ENCODE results near the gene CLECL1.

The CLECL1 gene

GRCh38 chr12:9721394-9722092, 11.4 kb downstream of the CLECL1 start:
- Histone ChIP-seq H3K4me3 (ENCODE audit: low read length) (peak overlapping the region; percentile 13; the same call in 1 of the 2 replicates), H3K27me3 (replicated peaks; ENCODE audit: insufficient read depth, low read length) (no peaks in the 10 kb centered on the region), H3K27ac (ENCODE audit: low read length) (peak overlapping the region; percentile 72), H3K36me3 (replicated peaks; ENCODE audit: insufficient read depth, low read length) (no peaks in the 10 kb centered on the region), H3K79me2 (ENCODE audit: low read length) (no peaks in the 10 kb centered on the region), H3K9me2 (replicated peaks; ENCODE audit: insufficient read depth, low read length) (no peaks in the 10 kb centered on the region), H3K4me1 (ENCODE audit: low read length) (peaks cover 57% of the 10 kb centered on the region), H2AFZ (ENCODE audit: low read length) (0 out of 2 replicates have a peak overlapping the region, but pooled peaks have one; percentile 2), H3K4me2 (ENCODE audit: low read depth, low read length) (peak overlapping the region; percentile 67), H3F3A (ENCODE audit: insufficient read depth, low read length) (peaks cover 18% of the 10 kb centered on the region), H3K9me3 (replicated peaks; ENCODE audit: insufficient read depth, low read length) (no peaks in the 10 kb centered on the region), H4K20me1 (ENCODE audit: insufficient read depth, low read length) (no peaks in the 10 kb centered on the region), H3K9ac (ENCODE audit: low read length) (peak overlapping the region; percentile 3; the same call in 1 of the 2 replicates)
- DNase-seq, result peak; percentile 80
- TF ChIP-seq EZH2phosphoT487 (IDR thresholded peaks at IDR 0.05; ENCODE audit: low read length), result no peak
- TF ChIP-seq EZH2 (optimal IDR thresholded peaks at IDR 0.05; ENCODE audit: low read depth, low read length), result no peak
- no peak for TF ChIP-seq CTCF (IDR thresholded peaks at IDR 0.05; ENCODE audit: low read length)

GRCh38 chr12:9719790-9720189, 13.1 kb downstream of the CLECL1 start:
- no peak for DNase-seq
- Histone ChIP-seq H3F3A (ENCODE audit: insufficient read depth, low read length) (peaks cover 18% of the 10 kb centered on the region), H3K27me3 (replicated peaks; ENCODE audit: insufficient read depth, low read length) (no peaks in the 10 kb centered on the region), H3K4me3 (ENCODE audit: low read length) (no peak overlapping the region), H3K36me3 (replicated peaks; ENCODE audit: insufficient read depth, low read length) (no peaks in the 10 kb centered on the region), H3K27ac (ENCODE audit: low read length) (no peak overlapping the region), H4K20me1 (ENCODE audit: insufficient read depth, low read length) (no peaks in the 10 kb centered on the region), H3K9me3 (replicated peaks; ENCODE audit: insufficient read depth, low read length) (no peaks in the 10 kb centered on the region), H3K9ac (ENCODE audit: low read length) (no peak overlapping the region), H3K4me2 (ENCODE audit: low read depth, low read length) (no peak overlapping the region), H3K9me2 (replicated peaks; ENCODE audit: insufficient read depth, low read length) (no peaks in the 10 kb centered on the region), H3K4me1 (ENCODE audit: low read length) (peaks cover 63% of the 10 kb centered on the region), H3K79me2 (ENCODE audit: low read length) (no peaks in the 10 kb centered on the region), H2AFZ (ENCODE audit: low read length) (no peak overlapping the region)
- no peak for TF ChIP-seq EZH2phosphoT487 (IDR thresholded peaks at IDR 0.05; ENCODE audit: low read length)
- TF ChIP-seq EZH2 (optimal IDR thresholded peaks at IDR 0.05; ENCODE audit: low read depth, low read length), result no peak
- no peak for TF ChIP-seq CTCF (IDR thresholded peaks at IDR 0.05; ENCODE audit: low read length)

- Histone ChIP-seq H3K4me2 (ENCODE audit: low read depth, low read length) (no peak overlapping the region), H3K27ac (ENCODE audit: low read length) (no peak overlapping the region), H3K9me2 (replicated peaks; ENCODE audit: insufficient read depth, low read length) (no peaks in the 10 kb centered on the region), H3K36me3 (replicated peaks; ENCODE audit: insufficient read depth, low read length) (no peaks in the 10 kb centered on the region), H2AFZ (ENCODE audit: low read length) (no peak overlapping the region), H3K4me1 (ENCODE audit: low read length) (peaks cover 63% of the 10 kb centered on the region), H3F3A (ENCODE audit: insufficient read depth, low read length) (peaks cover 18% of the 10 kb centered on the region), H3K27me3 (replicated peaks; ENCODE audit: insufficient read depth, low read length) (no peaks in the 10 kb centered on the region), H3K79me2 (ENCODE audit: low read length) (no peaks in the 10 kb centered on the region), H3K9me3 (replicated peaks; ENCODE audit: insufficient read depth, low read length) (no peaks in the 10 kb centered on the region), H4K20me1 (ENCODE audit: insufficient read depth, low read length) (no peaks in the 10 kb centered on the region), H3K9ac (ENCODE audit: low read length) (no peak overlapping the region), H3K4me3 (ENCODE audit: low read length) (no peak overlapping the region)
- TF ChIP-seq CTCF (IDR thresholded peaks at IDR 0.05; ENCODE audit: low read length) (no peak), EZH2phosphoT487 (IDR thresholded peaks at IDR 0.05; ENCODE audit: low read length) (no peak), EZH2 (optimal IDR thresholded peaks at IDR 0.05; ENCODE audit: low read depth, low read length) (no peak)
- no peak for DNase-seq
These were observed 13.9 kb downstream of the CLECL1 start for GRCh38 chr12:9718968-9719367.

Data from MM.1S (cell line).